GM12873 (cell line): Measurements from ENCODE around the gene PPP4R3A.

Source experiments
- CTCF ChIP-seq: IDR thresholded peaks from 2 replicates; pipeline ENCODE4 v1.5.1; 2012; ENCODE audit warnings: low read depth, mild to moderate bottlenecking, moderate library complexity, low read length, control low read depth; ENCODE audit not compliant: insufficient read depth; ENCODE audit errors: missing control alignments

Gene PPP4R3A

GRCh38 chr14:91416744-91417119 is 93.4 kb downstream of the PPP4R3A start:
- TF ChIP-seq CTCF, result no peak

GRCh38 chr14:91415794-91416743 is 94.0 kb downstream of the PPP4R3A start:
- no peak for TF ChIP-seq CTCF

- no peak for TF ChIP-seq CTCF
Observed at GRCh38 chr14:91414475-91414833, 95.7 kb downstream of the PPP4R3A start.

- TF ChIP-seq CTCF, result no peak
Observed at GRCh38 chr14:91413547-91414474, 96.3 kb downstream of the PPP4R3A start.

- TF ChIP-seq CTCF, result no peak
Observed at GRCh38 chr14:91412939-91413338, 97.2 kb downstream of the PPP4R3A start.

- no peak for TF ChIP-seq CTCF
Observed at GRCh38 chr14:91410771-91411536, 99.2 kb downstream of the PPP4R3A start.
